Endothelial cell of umbilical vein (primary cell): ENCODE results near the gene JMJD8.

Source experiments
- CTCF ChIP-seq, 2 donors: IDR thresholded peaks; 1 replicate in 1 of 2; 2 replicates in 1 of 2; pipeline ENCODE4 v1.5.1; 2011; ENCODE audit warnings: low read length in 2 of 2, mild to moderate bottlenecking in 2 of 2, moderate library complexity in 2 of 2, control low read depth in 1 of 2, inconsistent platforms in 1 of 2, low read depth in 1 of 2; ENCODE audit not compliant: insufficient read depth in 1 of 2; ENCODE audit errors: extremely low read depth in 1 of 2
- POLR2AphosphoS5 ChIP-seq: IDR thresholded peaks from 2 replicates; pipeline ENCODE4 v1.6.1; 2012; ENCODE audit warnings: low read depth, mild to moderate bottlenecking, control low read depth, low read length, moderate library complexity; ENCODE audit not compliant: insufficient read depth

GRCh38 chr16:636206-637080, 47.7 kb downstream of the JMJD8 start, which contains the start of gene METTL26:
- peak; percentile 92 for TF ChIP-seq POLR2AphosphoS5
- TF ChIP-seq CTCF (IDR thresholded peaks at IDR 0.05; ENCODE audit: extremely low read depth in 1 of 2, insufficient read depth in 1 of 2, low read depth in 1 of 2, low read length in 2 of 2) = no peak
